Sigmoid colon (tissue), 3 donors: ENCODE data around the gene NEK4.

Source experiments
- CTCF ChIP-seq, 4 experiments: fragments of 450-650 bp in 3 of 4; fragments of 200-600 bp in 1 of 4; IDR thresholded peaks; one replicate each; pipeline ENCODE4 v1.5.1; 2016 to 2019; ENCODE audit warnings: antibody characterized with exemption in 4 of 4, mild to moderate bottlenecking in 3 of 4, moderate library complexity in 2 of 4
- POLR2A ChIP-seq, 2 donors: fragments of 450-650 bp; IDR thresholded peaks; one replicate each; pipeline ENCODE4 v1.6.1; 2016; ENCODE audit warnings: antibody characterized with exemption in 2 of 2, mild to moderate bottlenecking in 2 of 2, moderate library complexity in 2 of 2

GRCh38 chr3:52800079-52800478 lies 29.3 kb upstream of the NEK4 start:
- TF ChIP-seq CTCF (IDR thresholded peaks at IDR 0.05) (no peak), POLR2A (IDR thresholded peaks at IDR 0.05) (no peak)
